ENCODE data around the gene LNPEP. TPM values are rescaled to one million over a fixed set of nuclear protein-coding genes. Genes with fewer than 3 reads are reported as not detected.
"Not testable (repeated sequence)": the region's sequence is repeated elsewhere in the genome, so short reads cannot be mapped to it uniquely, and the experiment has no call there.

The LNPEP gene
- total RNA-seq, 1 donor from 2014 or later: 53.0 TPM

- DNase-seq (no peak), ATAC-seq (no peak)
- intact Hi-C loops (cut with micrococcal nuclease): no loop called here
Observed at GRCh38 chr5:96927008-96927407, 8.9 kb upstream of the LNPEP start.

- ATAC-seq: no peak
Observed at GRCh38 chr5:96928931-96929708, 6.8 kb upstream of the LNPEP start.

GRCh38 chr5:96930058-96930457 is 5.8 kb upstream of the LNPEP start:
- intact Hi-C loops (cut with micrococcal nuclease): loop anchor here (10.0 kb wide), 1 partner anchor 55 kb away; the partner anchor contains the start of gene ERAP2
- no peak for ATAC-seq
- no peak for DNase-seq

More at GRCh38 chr5:96928931-96929708, 6.8 kb upstream of the LNPEP start:
- no peak for DNase-seq
- intact Hi-C loops (cut with micrococcal nuclease): no loop called here

- ATAC-seq: no peak
- no peak for DNase-seq
- intact Hi-C loops (cut with micrococcal nuclease): loop anchor here (10.0 kb wide), 1 partner anchor 56 kb away; the partner anchor contains the start of gene ERAP2
Observed at GRCh38 chr5:96930589-96930988, 5.3 kb upstream of the LNPEP start.

GRCh38 chr5:96931037-96931436 is 4.8 kb upstream of the LNPEP start:
- ATAC-seq, DNase-seq: not testable (repeated sequence)
- intact Hi-C loops (cut with micrococcal nuclease): loop anchor here (10.0 kb wide), 1 partner anchor 56 kb away; the partner anchor contains the start of gene ERAP2

- DNase-seq (no peak), ATAC-seq (no peak)
- intact Hi-C loops (cut with micrococcal nuclease): loop anchor here (10.0 kb wide), 1 partner anchor 57 kb away; the partner anchor contains the start of gene ERAP2
Observed at GRCh38 chr5:96931605-96932004, 4.3 kb upstream of the LNPEP start.

GRCh38 chr5:96932026-96932425 is 3.9 kb upstream of the LNPEP start:
- ATAC-seq (no peak), DNase-seq (no peak)
- intact Hi-C loops (cut with micrococcal nuclease): loop anchor here (10.0 kb wide), 1 partner anchor 57 kb away; the partner anchor contains the start of gene ERAP2

GRCh38 chr5:96933764-96934707 is 1.8 kb upstream of the LNPEP start:
- DNase-seq (no peak), ATAC-seq (no peak)
- intact Hi-C loops (cut with micrococcal nuclease): loop anchor here (10.0 kb wide), 1 partner anchor 59 kb away; the partner anchor contains the start of gene ERAP2

- peak; percentile 88 for ATAC-seq
- peak; percentile 97 for DNase-seq
- intact Hi-C loops (cut with micrococcal nuclease): loop anchor here (10.0 kb wide), 1 partner anchor 60 kb away; the partner anchor contains the start of gene ERAP2
Observed at GRCh38 chr5:96934708-96935558, 947 bp upstream of the LNPEP start.

GRCh38 chr5:96936431-96937320 is 796 bp downstream of the LNPEP start:
- ATAC-seq: peak; percentile 3
- intact Hi-C loops (cut with micrococcal nuclease): loop anchor here (10.0 kb wide), 1 partner anchor 62 kb away; the partner anchor contains the start of gene ERAP2
- peak; percentile 58 for DNase-seq

GRCh38 chr5:96940586-96940985 is 4.7 kb downstream of the LNPEP start:
- no peak for ATAC-seq
- intact Hi-C loops (cut with micrococcal nuclease): no loop called here
- DNase-seq: no peak

GRCh38 chr5:96941140-96941539 is 5.3 kb downstream of the LNPEP start:
- ATAC-seq: no peak
- no peak for DNase-seq
- intact Hi-C loops (cut with micrococcal nuclease): no loop called here

- ATAC-seq (no peak), DNase-seq (no peak)
- intact Hi-C loops (cut with micrococcal nuclease): no loop called here
Observed at GRCh38 chr5:96942078-96942477, 6.2 kb downstream of the LNPEP start.

- ATAC-seq: no peak
- intact Hi-C loops (cut with micrococcal nuclease): no loop called here
- no peak for DNase-seq
Observed at GRCh38 chr5:96942911-96943310, 7.0 kb downstream of the LNPEP start.

- DNase-seq: no peak
- intact Hi-C loops (cut with micrococcal nuclease): no loop called here
- no peak for ATAC-seq
Observed at GRCh38 chr5:96943799-96944198, 7.9 kb downstream of the LNPEP start.

- no peak for ATAC-seq
- no peak for DNase-seq
- intact Hi-C loops (cut with micrococcal nuclease): no loop called here
Observed at GRCh38 chr5:96945144-96945897, 9.4 kb downstream of the LNPEP start.

GRCh38 chr5:96946381-96946780 is 10.5 kb downstream of the LNPEP start:
- DNase-seq (no peak), ATAC-seq (no peak)
- intact Hi-C loops (cut with micrococcal nuclease): no loop called here
